ENCODE results near the gene ELF2.
A peak's percentile ranks its signal among the peaks of the same experiment; 100 is the strongest.

GRCh38 chr4:139030614-139031235, 146.3 kb downstream of the ELF2 start:
- TF ChIP-seq, protein P1, sequence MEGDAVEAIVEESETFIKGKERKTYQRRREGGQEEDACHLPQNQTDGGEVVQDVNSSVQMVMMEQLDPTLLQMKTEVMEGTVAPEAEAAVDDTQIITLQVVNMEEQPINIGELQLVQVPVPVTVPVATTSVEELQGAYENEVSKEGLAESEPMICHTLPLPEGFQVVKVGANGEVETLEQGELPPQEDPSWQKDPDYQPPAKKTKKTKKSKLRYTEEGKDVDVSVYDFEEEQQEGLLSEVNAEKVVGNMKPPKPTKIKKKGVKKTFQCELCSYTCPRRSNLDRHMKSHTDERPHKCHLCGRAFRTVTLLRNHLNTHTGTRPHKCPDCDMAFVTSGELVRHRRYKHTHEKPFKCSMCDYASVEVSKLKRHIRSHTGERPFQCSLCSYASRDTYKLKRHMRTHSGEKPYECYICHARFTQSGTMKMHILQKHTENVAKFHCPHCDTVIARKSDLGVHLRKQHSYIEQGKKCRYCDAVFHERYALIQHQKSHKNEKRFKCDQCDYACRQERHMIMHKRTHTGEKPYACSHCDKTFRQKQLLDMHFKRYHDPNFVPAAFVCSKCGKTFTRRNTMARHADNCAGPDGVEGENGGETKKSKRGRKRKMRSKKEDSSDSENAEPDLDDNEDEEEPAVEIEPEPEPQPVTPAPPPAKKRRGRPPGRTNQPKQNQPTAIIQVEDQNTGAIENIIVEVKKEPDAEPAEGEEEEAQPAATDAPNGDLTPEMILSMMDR (IDR thresholded peaks at IDR 0.05; ENCODE audit: borderline replicate concordance, extremely low read depth, low read length, poor library complexity, severe bottlenecking): peak; percentile 92
- no peak for TF ChIP-seq EZH2 (IDR thresholded peaks at IDR 0.05; ENCODE audit: borderline replicate concordance, low read depth, low read length, severe bottlenecking)

Data from DND-41 (cell line).